Panc1 (cell line): ENCODE results near the gene FDXR.

Experiments
- CTCF ChIP-seq: fragments of 450-650 bp; IDR thresholded peaks from 2 replicates; pipeline ENCODE4 v1.5.1; 2017; ENCODE audit warnings: mild to moderate bottlenecking
- POLR2AphosphoS5 ChIP-seq: IDR thresholded peaks from 2 replicates; pipeline ENCODE4 v1.6.1; 2012; ENCODE audit warnings: mild to moderate bottlenecking, low read depth, low read length, moderate library complexity

GRCh38 chr17:74840989-74841666 is 31.7 kb downstream of the FDXR start:
- TF ChIP-seq CTCF (no peak), POLR2AphosphoS5 (no peak)
